Skin epidermis (tissue), 12 donors: ENCODE results near the gene MACC1.

ENCODE experiments used
- H3K27ac ChIP-seq, 21 experiments: fragments of 200-600 bp; sonication (generic) in 11 of 21; one replicate each; pipeline ENCODE4 v1.5.0; 2020; ENCODE audit warnings: mild to moderate bottlenecking in 3 of 21, inconsistent platforms in 2 of 21, moderate library complexity in 2 of 21
- H3K4me3 ChIP-seq, 7 experiments: fragments of 200-600 bp; sonication (generic) in 2 of 7; one replicate each; pipeline ENCODE4 v1.5.0; 2020; ENCODE audit warnings: inconsistent platforms in 2 of 7, mild to moderate bottlenecking in 2 of 7, moderate library complexity in 1 of 7

Gene MACC1, protein sequence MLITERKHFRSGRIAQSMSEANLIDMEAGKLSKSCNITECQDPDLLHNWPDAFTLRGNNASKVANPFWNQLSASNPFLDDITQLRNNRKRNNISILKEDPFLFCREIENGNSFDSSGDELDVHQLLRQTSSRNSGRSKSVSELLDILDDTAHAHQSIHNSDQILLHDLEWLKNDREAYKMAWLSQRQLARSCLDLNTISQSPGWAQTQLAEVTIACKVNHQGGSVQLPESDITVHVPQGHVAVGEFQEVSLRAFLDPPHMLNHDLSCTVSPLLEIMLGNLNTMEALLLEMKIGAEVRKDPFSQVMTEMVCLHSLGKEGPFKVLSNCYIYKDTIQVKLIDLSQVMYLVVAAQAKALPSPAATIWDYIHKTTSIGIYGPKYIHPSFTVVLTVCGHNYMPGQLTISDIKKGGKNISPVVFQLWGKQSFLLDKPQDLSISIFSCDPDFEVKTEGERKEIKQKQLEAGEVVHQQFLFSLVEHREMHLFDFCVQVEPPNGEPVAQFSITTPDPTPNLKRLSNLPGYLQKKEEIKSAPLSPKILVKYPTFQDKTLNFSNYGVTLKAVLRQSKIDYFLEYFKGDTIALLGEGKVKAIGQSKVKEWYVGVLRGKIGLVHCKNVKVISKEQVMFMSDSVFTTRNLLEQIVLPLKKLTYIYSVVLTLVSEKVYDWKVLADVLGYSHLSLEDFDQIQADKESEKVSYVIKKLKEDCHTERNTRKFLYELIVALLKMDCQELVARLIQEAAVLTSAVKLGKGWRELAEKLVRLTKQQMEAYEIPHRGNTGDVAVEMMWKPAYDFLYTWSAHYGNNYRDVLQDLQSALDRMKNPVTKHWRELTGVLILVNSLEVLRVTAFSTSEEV

DNA sequence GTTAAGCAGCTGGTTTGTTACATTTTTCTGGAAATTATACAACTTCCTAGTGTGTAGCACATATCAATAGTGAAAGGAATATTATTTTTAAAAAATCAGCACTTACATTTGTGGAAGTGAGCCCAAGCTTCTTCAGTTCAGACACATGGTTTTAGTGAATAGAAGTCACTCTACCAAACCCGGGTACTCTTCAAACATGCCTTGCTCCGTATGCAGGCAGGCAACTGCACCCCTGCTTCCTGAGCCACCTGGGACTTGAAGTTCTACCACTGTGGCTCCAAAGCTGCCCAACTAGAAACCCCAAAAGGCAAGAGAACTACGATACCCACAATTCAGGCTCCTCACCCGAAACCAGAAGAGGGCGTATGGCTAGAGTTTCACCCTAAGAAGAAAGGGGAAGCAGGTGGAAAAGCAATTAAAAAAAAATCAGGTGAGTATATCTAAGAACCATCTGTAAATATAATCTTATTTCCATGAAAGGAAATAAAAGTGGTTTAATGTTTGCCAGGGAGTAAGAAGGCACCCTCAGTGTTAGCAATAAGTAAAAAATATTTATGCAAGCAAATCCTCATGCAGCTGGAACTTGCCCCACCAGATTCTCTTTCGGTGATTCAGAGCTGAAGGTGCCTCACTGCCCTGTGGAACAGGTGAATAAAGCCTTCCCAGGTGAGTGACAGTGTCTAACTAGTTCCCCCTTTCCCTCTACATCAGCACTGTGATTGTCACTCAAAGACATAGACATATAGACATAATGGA lies at the start of gene MACC1:
TSS of gene MACC1 (minus strand) at position 192 of the 756 bp plus-strand sequence. CDS start 55,522 bp downstream, outside the sequence.
- peak within 1 kb of the TSS in 4 of 7 experiments; percentile 0 to 28 (median 14) for H3K4me3 ChIP-seq
- H3K27ac ChIP-seq = peak within 1 kb of the TSS in 15 of 21 experiments; percentile 12 to 65 (median 44)

DNA sequence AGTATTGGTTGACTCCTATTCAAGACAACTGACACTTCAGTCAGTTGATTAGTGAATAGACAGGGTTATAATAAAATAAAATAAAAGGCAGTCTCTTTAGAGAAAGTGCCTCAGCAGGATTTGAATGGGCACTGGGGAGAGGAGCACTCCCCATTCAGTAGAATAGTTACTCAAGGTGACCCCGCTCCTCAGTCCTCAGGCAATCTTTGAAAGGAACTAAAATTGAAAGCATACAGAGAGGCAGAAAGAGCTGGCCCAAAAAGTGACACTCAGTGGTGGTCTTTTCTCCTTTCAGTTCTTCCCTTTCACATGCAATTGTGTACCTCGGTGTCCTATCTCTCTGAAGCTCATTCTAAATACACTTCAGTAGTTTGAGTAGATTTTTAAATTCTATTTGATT lies 47.4 kb upstream of the MACC1 start:
- no peak overlapping the region for H3K27ac ChIP-seq

DNA sequence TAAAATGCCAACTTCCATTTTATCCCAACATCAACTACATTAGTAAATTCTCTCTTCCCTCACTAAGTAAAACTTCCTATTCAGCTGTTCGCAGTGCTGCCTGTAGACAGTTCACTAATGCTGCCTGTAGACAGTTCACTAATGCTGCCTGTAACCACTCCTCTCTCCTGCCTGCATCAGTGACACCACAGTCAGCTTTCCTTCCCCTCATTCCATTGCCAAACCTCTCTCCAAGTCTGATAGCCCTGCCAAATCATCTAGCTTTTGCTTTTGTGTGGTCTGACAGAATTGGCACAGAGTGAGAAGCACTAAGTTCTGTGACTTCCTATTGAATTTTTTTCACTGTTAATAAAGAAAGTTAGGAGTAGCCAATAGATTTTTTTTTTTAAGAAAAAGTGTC lies 43.0 kb upstream of the MACC1 start:
- Histone ChIP-seq H3K4me3 (no peak overlapping the region), H3K27ac (no peak overlapping the region)

More for the DNA sequence above, 47.4 kb upstream of the MACC1 start:
- no peak overlapping the region for H3K4me3 ChIP-seq

DNA sequence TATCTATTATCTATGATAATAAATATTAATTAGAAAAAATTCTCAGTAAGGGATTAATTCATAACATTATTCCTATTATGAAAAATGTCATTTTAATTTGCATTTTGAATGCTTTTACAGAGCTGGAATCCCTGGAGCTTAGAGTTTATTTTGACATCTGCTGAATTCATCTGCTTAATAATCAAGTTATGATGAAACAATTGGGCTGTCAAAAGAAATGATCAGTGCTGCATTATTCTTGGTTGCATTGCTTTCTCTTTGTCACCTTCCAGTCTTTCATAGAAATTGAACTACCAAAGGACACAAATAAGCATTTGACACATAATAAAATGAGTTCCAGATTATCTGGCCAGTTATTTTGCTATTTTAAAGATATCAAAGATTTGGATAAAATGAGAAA lies 40.0 kb upstream of the MACC1 start:
- Histone ChIP-seq H3K27ac (no peak overlapping the region), H3K4me3 (no peak overlapping the region)

DNA sequence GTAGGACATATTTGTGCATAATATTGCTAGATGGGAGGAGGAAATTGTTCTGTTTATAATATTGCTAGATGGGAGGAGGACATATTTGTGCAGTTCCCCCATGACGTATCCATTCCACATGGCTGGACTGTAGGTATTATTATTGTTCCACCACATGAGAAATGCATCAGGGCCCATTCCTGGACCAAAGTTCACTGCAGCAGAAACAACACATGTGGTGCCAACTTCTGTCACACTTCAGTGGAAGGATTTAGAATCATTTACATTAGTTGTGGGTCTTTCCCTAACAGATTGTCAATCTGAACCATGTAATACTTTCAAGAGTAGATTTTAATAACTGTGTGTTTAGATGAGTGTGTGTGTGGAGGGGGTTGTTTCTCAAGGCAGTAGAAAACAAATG lies 32.7 kb upstream of the MACC1 start:
- Histone ChIP-seq H3K4me3 (no peak overlapping the region), H3K27ac (no peak overlapping the region)

DNA sequence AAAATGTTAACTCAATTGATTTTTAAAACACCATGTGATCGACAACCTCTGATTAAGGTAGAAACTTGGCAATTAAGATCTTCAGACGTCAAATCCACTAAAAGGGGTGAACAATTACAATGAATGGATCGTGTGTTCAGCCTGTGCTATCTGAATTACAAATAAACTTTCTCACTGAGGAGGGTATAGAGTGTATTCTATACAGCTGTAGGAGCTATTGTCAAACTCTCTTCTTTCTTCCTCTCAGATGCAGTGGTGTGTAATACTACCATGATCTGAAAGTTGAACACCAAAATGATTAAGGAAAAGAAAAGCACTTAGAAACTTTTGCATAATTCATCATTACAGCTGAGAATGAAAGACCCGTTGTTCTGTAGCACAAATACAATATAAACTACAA lies 32.2 kb upstream of the MACC1 start:
- H3K27ac ChIP-seq = no peak overlapping the region
- H3K4me3 ChIP-seq = no peak overlapping the region

DNA sequence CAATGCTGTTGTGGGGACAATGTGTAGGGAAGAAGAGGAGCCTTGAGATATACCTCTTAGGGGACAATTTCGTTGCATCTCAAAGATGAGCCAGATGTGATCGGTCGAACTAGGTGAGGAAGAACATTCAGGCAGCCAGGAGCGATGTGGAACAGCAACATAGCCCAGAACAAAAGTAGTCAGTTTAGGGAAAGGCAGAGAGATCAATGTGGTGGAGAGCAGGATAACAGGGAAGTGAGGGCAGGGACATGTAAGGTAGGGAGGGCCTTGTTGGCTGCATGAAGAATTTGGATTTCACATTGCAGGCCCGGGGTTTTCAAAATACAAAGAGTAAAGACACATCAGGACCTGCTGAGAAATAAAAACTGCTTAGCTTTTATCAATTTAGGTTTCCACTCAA lies 29.1 kb upstream of the MACC1 start:
- Histone ChIP-seq H3K4me3 (no peak overlapping the region), H3K27ac (no peak overlapping the region)

DNA sequence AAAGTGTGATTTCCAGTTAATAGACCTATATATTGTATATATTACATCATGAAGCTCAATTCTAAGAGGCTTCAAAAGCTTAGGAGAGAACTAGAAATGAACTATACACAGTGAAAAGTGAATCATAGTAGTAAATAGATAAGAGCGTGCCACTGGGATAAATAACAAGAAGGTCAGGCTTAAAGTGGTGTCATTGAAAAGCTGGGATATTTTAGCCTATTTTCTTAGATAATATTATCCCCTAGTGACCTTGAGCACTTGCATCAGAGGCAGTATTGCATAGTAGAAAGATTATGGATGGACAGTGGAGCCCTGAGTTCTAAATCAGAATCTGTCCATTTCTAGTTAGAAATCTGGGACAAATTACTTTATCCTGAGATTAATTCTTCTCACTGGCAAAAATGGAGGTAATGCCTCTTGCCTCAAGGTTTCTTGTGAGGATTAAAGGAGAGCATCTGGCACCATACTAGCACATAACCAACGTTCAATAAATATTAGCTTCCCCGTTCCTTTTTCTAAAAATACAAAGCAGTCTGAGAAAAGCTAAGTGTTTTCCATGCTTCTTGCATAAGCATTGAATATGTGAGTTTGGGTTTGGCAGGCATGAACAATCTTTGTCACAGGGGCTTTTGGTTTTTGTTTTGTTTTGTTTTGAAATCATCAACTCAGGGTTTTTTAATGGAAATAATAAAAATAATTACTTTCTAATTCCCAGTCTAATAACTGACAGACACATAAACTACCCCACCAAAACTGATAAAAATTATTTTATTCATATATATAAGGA lies 27.3 kb upstream of the MACC1 start:
- Histone ChIP-seq H3K4me3 (no peak overlapping the region), H3K27ac (no peak overlapping the region)

DNA sequence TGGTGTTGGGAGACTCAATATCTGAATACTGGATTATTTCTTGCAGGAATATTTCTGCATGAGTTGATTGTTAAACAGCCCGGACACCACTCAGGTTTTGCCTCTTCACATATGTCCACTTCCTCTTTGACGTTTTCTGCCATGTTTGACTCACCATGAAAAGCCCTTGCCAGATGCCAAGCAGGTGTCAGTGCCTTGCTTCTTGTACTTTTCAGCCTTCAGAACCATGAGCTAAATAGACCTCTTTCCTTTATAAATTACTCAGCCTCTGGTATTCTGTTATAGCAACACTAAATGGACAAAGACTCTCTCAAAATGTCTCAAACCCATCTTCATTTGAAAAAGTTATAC lies 24.7 kb upstream of the MACC1 start:
- Histone ChIP-seq H3K4me3 (no peak overlapping the region), H3K27ac (peak overlapping the region in 2 of 21 experiments; percentile 16 to 28)

DNA sequence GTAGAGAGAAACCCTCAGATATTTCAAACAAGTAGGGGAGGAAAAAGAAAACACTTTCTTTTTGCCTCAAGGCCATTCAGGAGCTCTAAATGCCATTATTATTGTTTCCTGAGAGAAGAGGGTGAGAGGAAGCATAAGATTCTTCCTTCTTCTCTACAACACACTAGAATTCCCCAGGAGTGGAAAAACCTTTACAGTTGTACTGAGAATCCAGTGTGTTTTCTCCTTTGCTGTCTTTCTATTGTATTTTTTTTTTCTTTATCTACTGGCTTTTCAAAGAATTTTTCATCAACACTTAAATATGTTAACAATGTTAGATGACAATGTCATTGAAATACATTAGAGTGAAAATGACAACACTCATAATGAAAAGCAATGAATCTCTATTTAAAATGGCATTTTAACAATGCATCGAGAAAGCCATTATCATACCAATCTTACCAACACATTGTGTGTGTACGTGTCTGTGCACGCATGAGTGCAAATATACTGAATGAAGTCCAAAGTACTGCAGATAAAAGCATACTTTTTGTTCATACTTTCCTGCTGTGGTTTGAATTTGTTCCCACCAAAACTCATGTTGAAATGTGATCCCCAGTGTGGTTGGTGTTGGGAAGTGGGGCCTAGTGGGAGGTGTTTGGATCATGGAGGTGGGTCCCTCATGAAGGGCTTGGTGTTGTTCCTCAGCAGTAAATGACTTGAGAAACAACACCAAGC lies 24.2 kb upstream of the MACC1 start:
- Histone ChIP-seq H3K4me3 (no peak overlapping the region), H3K27ac (peak overlapping the region in 6 of 21 experiments; percentile 4 to 58 (median 34))

DNA sequence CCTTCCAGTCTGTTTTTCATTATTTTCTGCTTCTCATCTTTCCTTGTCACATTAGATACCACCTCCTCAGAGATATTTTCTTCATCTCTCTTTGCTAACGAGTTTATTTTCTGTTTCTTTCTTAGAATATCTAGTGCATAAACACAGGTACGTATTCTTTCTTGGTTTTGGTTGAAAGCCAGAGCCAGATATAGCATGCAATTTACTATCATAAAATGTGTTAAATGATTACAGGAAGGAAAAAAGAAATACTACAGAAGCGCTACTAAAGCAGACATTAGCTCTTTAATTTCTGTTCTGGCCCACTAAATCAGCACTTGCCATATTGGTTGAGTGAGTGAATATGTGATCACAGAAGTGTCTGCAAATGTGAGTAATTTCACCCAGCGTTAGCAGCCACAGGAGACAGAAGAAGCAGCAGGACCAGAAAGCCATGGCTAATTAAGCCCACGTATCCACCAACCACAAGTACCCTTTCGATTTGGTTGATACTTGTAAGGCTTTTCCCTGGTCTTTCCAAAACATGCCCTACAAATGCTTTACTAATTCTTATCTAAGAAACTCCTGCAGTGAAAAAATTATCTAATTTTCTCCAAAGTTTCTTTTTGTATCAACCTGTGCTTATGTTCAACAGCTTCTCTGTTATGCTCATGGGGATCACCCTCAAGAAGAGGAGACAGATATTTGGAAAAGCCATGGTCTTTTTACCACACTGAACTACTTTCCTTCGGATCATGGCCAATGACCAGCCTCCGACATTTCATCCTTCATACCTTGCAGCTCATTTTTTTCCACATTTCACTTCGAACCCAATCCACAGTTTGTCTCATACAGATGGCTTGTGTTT lies 23.1 kb upstream of the MACC1 start:
- Histone ChIP-seq H3K4me3 (no peak overlapping the region), H3K27ac (peak overlapping the region in 6 of 21 experiments; percentile 4 to 58 (median 16))

DNA sequence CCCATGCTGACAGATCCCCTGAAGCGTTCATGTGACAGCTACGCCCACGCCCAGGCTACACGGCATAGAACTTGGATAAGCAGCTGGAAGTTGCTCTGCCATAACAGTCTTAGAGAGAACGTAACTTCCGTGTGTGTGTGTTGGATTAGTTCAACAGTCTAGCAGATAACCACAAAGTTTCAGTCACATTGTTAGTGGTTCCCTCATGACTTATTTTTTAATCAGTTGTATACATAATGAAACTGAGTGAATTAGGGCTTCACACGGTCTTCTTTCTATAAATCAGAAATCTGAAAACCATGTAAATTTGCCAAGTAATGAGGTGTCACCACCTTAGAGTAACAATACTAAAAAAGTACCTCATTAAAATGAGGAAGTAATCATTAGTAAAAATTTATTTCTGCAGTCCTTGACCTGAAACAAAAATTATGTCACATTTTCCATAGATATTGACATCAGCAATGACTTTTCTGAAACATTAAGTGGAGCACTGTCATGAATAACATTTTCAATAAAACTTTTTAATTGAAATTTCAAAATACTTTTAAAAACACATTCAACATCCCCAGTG lies 21.7 kb upstream of the MACC1 start:
- Histone ChIP-seq H3K27ac (peak overlapping the region in 1 of 21 experiments; percentile 5), H3K4me3 (no peak overlapping the region)

DNA sequence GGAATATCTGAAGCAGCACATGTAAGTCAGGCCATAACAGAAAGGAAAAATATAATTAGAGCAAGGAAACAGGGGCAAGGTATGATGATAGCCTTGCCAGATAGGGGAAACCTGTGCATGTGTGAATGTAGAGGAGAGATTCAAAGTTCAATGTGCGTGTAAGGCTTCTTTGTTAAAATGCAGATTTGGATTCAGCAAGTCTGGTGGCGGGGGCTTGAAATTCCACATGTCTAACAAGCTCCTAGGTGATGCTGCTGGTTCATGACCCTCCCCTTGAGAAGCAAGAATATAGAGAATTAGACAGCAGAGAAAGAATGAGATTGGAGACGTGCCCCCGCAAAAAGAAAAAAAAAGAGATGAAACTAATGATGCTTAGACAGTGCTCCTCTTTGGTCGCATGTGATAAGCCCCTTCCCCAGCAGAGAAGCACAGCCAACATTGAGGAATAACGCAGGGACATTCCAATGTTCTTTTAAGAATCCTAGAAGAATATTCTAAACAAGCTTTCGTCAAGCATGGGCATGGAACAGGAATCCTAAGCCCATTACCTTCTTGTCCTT lies 21.1 kb upstream of the MACC1 start:
- H3K27ac ChIP-seq = no peak overlapping the region
- H3K4me3 ChIP-seq = no peak overlapping the region

DNA sequence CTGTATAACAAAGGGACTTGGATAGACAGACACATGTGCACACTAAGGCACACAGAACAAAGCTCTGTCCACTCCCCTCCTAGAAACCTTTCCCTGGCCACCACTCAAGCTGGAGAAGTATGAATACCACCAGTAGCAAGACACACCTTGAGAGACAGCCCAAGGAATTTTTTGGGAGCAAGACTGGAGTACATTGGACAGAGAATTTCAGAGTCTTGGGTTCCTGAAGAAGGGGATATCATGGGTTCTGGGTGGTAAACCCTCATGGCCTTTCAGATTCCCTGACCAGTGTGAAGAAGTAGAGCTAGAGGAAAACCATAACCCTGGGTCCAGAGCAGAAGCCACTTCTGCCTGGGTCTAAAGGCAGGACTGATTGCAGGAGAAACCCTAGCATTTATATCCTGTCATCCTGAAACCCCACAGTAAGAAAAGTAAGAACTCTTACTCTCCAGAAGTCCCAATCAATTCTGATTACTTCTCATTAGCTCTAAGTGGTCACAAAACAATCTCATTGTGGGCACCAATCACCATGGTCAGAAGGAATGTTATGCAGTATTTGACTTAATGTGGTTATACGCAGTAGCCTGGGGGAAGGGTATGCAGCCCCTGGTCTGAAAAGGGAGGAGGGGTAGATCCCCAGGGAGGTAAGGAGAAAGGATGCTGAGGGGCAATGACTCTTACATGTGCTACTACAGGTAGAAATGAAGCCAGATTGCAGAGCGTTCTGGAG lies 20.4 kb upstream of the MACC1 start:
- no peak overlapping the region for H3K4me3 ChIP-seq
- no peak overlapping the region for H3K27ac ChIP-seq

DNA sequence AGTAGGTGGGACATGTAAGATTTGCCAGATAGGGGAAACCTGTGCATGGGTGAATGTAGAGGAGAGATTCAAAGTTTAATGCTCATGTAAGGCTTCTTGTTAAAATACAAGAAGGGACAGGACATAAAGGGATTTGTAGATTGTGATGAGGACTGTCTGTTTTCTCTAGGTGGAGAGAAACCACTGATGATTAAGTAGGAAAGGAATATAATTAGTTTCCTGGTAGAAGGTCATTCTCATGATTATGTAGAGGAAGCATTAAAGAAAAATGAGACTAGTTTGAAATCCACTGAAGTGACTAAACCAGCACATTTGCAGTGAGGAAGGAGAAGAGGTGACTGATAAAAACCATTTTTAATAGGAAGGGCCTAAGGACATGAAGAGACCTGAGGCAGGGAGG lies 19.6 kb upstream of the MACC1 start:
- H3K4me3 ChIP-seq = no peak overlapping the region
- no peak overlapping the region for H3K27ac ChIP-seq

DNA sequence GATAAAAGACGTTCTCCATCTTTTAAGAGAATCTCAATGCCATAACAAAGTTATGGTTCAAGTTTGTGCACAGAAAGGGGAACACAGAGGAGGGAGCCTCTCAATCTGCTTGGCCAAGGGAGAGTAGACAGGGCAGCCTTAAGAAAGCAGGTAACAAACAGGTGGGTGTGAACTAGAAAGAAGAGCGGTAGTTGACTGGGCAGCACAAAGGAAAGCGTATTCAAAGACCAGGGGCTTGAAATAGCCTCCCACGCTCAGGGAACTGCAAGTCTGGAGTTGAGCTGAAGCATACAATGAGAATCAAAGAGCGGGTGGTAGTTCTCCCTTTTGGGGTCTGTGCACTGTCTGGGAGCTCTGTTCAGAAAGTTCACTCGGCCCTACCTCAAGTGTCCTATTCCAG lies 18.9 kb upstream of the MACC1 start:
- no peak overlapping the region for H3K27ac ChIP-seq
- H3K4me3 ChIP-seq = no peak overlapping the region

DNA sequence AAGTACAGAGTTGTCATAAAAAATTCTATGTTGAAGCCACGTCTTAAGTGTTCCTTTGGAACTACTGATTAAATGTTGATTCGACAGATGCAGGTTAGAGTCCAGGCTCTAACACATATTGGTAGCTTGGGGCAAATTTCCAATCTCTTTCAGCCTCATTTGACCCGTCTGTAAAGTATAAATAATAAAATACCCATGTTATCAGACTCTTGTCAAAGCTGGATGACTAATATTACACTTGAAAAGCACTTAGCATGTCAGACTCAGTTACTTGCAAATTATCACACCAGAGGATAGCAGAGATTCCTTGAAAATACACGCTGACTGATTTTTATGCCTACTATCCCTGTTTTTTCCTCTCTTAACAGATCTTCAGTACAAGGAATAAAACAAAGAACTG lies 18.1 kb upstream of the MACC1 start:
- no peak overlapping the region for H3K4me3 ChIP-seq
- no peak overlapping the region for H3K27ac ChIP-seq
